ENCODE data around the gene LAMA5. TPM values are rescaled to one million over a fixed set of nuclear protein-coding genes. Genes with fewer than 3 reads are reported as not detected.

LAMA5 gene
- total RNA-seq, 1 experiment from 2014 or later: 321 TPM

GRCh38 chr20:62262064-62262463 lies 105.0 kb downstream of the LAMA5 start:
- BruUV-seq (replicated peaks): no TSS peak
- TF ChIP-seq TCF7L2 (IDR thresholded peaks at IDR 0.05; ENCODE audit: borderline replicate concordance, extremely low read depth, insufficient read depth, insufficient read length) (no peak), CEBPB (IDR thresholded peaks at IDR 0.05; ENCODE audit: low read depth) (no peak), ZFX (IDR thresholded peaks at IDR 0.05) (no peak), SIN3A (IDR thresholded peaks at IDR 0.05; ENCODE audit: low read depth) (no peak), SP1 (IDR thresholded peaks at IDR 0.05; ENCODE audit: low read depth) (no peak), FOSL1 (IDR thresholded peaks at IDR 0.05; ENCODE audit: low read depth) (no peak), JUND (IDR thresholded peaks at IDR 0.05) (no peak), MAX (IDR thresholded peaks at IDR 0.05) (no peak), CBX3 (IDR thresholded peaks at IDR 0.05; ENCODE audit: low read depth) (no peak)
- H3K4me3 ChIP-seq (replicated peaks in 1 of 2; ENCODE audit: low read depth in 1 of 2, low read length in 2 of 2): no peak overlapping the region
- peaks cover 0 to 2% of the 10 kb centered on the region in 2 experiments; a peak in 1 of 4 replicates for H3K36me3 ChIP-seq (ENCODE audit: control insufficient read depth in 1 of 2, insufficient read depth in 2 of 2, low read length in 2 of 2)
- H2AFZ ChIP-seq (ENCODE audit: low read depth, low read length, poor library complexity, severe bottlenecking): no peak overlapping the region
- intact Hi-C loops (cut with micrococcal nuclease): no loop called here
- ChIA-PET POLR2A (no interaction called here), CTCF (no interaction called here), RAD21 (ENCODE audit: low non-redundant PET in 1 of 2, low total read pairs in 2 of 2, uncharacterized antibody in 2 of 2, unreplicated experiment in 2 of 2) (no interaction called here)
- H3K27ac ChIP-seq (ENCODE audit: low read depth, low read length): no peak overlapping the region
- H3K4me1 ChIP-seq (ENCODE audit: control insufficient read depth in 1 of 2, insufficient read depth in 2 of 2, low read length in 2 of 2): no peaks in the 10 kb centered on the region
- H3K9me3 ChIP-seq (ENCODE audit: control insufficient read depth in 1 of 2, insufficient read depth in 1 of 2, low read depth in 1 of 2, low read length in 2 of 2): no peaks in the 10 kb centered on the region
- no peak for ATAC-seq
- no peak for DNase-seq (ENCODE audit: low read depth, low spot score)
- no peak overlapping the region for H3K4me2 ChIP-seq (ENCODE audit: low read length)
- H3K9ac ChIP-seq (ENCODE audit: low read length): no peak overlapping the region
- H3K9me2 ChIP-seq (ENCODE audit: insufficient read depth): no peaks in the 10 kb centered on the region
- H3K27me3 ChIP-seq (ENCODE audit: insufficient read depth, low read length): no peaks in the 10 kb centered on the region
- H3K79me2 ChIP-seq (ENCODE audit: insufficient read depth, low read length): no peaks in the 10 kb centered on the region
- H4K20me1 ChIP-seq (ENCODE audit: insufficient read depth): no peaks in the 10 kb centered on the region

GRCh38 chr20:62259294-62259565 lies 107.9 kb downstream of the LAMA5 start:
- BruUV-seq (replicated peaks): no TSS peak
- DNase-seq (ENCODE audit: low read depth, low spot score) (no peak), ATAC-seq (no peak)
- Histone ChIP-seq H3K4me3 (replicated peaks in 1 of 2; ENCODE audit: low read depth in 1 of 2, low read length in 2 of 2) (no peak overlapping the region), H3K27ac (ENCODE audit: low read depth, low read length) (no peak overlapping the region), H3K9ac (ENCODE audit: low read length) (no peak overlapping the region), H3K9me2 (ENCODE audit: insufficient read depth) (no peaks in the 10 kb centered on the region), H3K9me3 (ENCODE audit: control insufficient read depth in 1 of 2, insufficient read depth in 1 of 2, low read depth in 1 of 2, low read length in 2 of 2) (no peaks in the 10 kb centered on the region), H3K79me2 (ENCODE audit: insufficient read depth, low read length) (no peaks in the 10 kb centered on the region), H3K4me1 (ENCODE audit: control insufficient read depth in 1 of 2, insufficient read depth in 2 of 2, low read length in 2 of 2) (no peaks in the 10 kb centered on the region), H2AFZ (ENCODE audit: low read depth, low read length, poor library complexity, severe bottlenecking) (no peak overlapping the region), H3K4me2 (ENCODE audit: low read length) (no peak overlapping the region), H3K36me3 (ENCODE audit: control insufficient read depth in 1 of 2, insufficient read depth in 2 of 2, low read length in 2 of 2) (peaks cover 0 to 2% of the 10 kb centered on the region in 2 experiments; a peak in 1 of 4 replicates), H4K20me1 (ENCODE audit: insufficient read depth) (no peaks in the 10 kb centered on the region), H3K27me3 (ENCODE audit: insufficient read depth, low read length) (no peaks in the 10 kb centered on the region)
- intact Hi-C loops (cut with micrococcal nuclease): no loop called here
- ChIA-PET RAD21 (ENCODE audit: low non-redundant PET in 1 of 2, low total read pairs in 2 of 2, uncharacterized antibody in 2 of 2, unreplicated experiment in 2 of 2) (no interaction called here), CTCF (no interaction called here), POLR2A (no interaction called here)
- TF ChIP-seq CBX3 (IDR thresholded peaks at IDR 0.05; ENCODE audit: low read depth) (no peak), RAD21 (IDR thresholded peaks at IDR 0.05; ENCODE audit: low read depth) (no peak), ZFX (IDR thresholded peaks at IDR 0.05) (no peak), EGR1 (IDR thresholded peaks at IDR 0.05; ENCODE audit: low read depth) (no peak), POLR2A (IDR thresholded peaks at IDR 0.05; ENCODE audit: borderline replicate concordance, extremely low read depth, insufficient read depth, insufficient read length) (no peak), YY1 (IDR thresholded peaks at IDR 0.05; ENCODE audit: extremely low read depth, insufficient replicate concordance, low read depth, low read length) (no peak), CEBPB (IDR thresholded peaks at IDR 0.05; ENCODE audit: low read depth) (no peak)
- TF ChIP-seq, protein P1, sequence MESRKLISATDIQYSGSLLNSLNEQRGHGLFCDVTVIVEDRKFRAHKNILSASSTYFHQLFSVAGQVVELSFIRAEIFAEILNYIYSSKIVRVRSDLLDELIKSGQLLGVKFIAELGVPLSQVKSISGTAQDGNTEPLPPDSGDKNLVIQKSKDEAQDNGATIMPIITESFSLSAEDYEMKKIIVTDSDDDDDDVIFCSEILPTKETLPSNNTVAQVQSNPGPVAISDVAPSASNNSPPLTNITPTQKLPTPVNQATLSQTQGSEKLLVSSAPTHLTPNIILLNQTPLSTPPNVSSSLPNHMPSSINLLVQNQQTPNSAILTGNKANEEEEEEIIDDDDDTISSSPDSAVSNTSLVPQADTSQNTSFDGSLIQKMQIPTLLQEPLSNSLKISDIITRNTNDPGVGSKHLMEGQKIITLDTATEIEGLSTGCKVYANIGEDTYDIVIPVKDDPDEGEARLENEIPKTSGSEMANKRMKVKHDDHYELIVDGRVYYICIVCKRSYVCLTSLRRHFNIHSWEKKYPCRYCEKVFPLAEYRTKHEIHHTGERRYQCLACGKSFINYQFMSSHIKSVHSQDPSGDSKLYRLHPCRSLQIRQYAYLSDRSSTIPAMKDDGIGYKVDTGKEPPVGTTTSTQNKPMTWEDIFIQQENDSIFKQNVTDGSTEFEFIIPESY (IDR thresholded peaks at IDR 0.05; ENCODE audit: extremely low read depth, insufficient replicate concordance, low read length): no peak
- TF ChIP-seq, protein P2, sequence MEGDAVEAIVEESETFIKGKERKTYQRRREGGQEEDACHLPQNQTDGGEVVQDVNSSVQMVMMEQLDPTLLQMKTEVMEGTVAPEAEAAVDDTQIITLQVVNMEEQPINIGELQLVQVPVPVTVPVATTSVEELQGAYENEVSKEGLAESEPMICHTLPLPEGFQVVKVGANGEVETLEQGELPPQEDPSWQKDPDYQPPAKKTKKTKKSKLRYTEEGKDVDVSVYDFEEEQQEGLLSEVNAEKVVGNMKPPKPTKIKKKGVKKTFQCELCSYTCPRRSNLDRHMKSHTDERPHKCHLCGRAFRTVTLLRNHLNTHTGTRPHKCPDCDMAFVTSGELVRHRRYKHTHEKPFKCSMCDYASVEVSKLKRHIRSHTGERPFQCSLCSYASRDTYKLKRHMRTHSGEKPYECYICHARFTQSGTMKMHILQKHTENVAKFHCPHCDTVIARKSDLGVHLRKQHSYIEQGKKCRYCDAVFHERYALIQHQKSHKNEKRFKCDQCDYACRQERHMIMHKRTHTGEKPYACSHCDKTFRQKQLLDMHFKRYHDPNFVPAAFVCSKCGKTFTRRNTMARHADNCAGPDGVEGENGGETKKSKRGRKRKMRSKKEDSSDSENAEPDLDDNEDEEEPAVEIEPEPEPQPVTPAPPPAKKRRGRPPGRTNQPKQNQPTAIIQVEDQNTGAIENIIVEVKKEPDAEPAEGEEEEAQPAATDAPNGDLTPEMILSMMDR (IDR thresholded peaks at IDR 0.05 in 2 of 3, conservative IDR thresholded peaks at IDR 0.05 in 1 of 3; ENCODE audit: borderline replicate concordance in 1 of 3, insufficient read depth in 1 of 3, low read depth in 2 of 3, low read length in 2 of 3): no peak
